B cell (primary cell): ENCODE data around the gene HNRNPCL1.
"Not testable (repeated sequence)": the region's sequence is repeated elsewhere in the genome, so short reads cannot be mapped to it uniquely, and the experiment has no call there.

Experiments used
- CTCF ChIP-seq: fragments of 200-600 bp; IDR thresholded peaks from one replicate; pipeline ENCODE4 v1.8.0; 2022; ENCODE audit warnings: antibody characterized with exemption, mild to moderate bottlenecking
- EZH2 ChIP-seq: IDR thresholded peaks from 2 replicates; pipeline ENCODE4 v1.6.1; 2012; ENCODE audit warnings: borderline replicate concordance, low read depth, mild to moderate bottlenecking, moderate library complexity, low read length; ENCODE audit not compliant: insufficient read depth, poor library complexity, severe bottlenecking

GRCh38 chr1:12898170-12898569 lies 49.6 kb upstream of the HNRNPCL1 start, which contains the start of gene PRAMEF10:
- TF ChIP-seq EZH2, CTCF: not testable (repeated sequence)
